GM19099 (cell line): ENCODE measurements around the gene CNDP1.

ENCODE experiments used
- POLR2A ChIP-seq: IDR thresholded peaks from 3 replicates; pipeline ENCODE4 v1.6.1; 2011; ENCODE audit warnings: low read depth; ENCODE audit not compliant: insufficient read length; ENCODE audit errors: extremely low read depth

CNDP1 gene

GRCh38 chr18:74512321-74513053 is 21.8 kb upstream of the CNDP1 start:
- TF ChIP-seq POLR2A, result no peak

GRCh38 chr18:74513149-74513882 is 21.0 kb upstream of the CNDP1 start:
- TF ChIP-seq POLR2A, result no peak

DNA sequence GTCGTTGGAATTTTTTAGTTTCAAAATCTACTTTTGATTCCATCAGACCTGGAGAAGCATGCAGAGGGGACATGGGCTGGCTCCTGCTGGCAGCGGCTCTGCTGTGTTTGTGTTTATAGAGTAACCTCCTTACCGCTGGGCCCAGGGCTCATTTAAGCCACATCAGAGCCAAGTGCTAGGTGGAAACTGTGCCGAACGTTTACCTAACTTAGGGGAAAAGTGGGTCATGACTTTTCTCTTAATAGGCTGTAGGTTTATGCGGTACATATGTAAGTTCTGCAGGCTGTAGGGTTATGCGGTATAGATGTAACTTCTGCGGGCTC is 20.5 kb upstream of the CNDP1 start:
- no peak for TF ChIP-seq POLR2A

DNA sequence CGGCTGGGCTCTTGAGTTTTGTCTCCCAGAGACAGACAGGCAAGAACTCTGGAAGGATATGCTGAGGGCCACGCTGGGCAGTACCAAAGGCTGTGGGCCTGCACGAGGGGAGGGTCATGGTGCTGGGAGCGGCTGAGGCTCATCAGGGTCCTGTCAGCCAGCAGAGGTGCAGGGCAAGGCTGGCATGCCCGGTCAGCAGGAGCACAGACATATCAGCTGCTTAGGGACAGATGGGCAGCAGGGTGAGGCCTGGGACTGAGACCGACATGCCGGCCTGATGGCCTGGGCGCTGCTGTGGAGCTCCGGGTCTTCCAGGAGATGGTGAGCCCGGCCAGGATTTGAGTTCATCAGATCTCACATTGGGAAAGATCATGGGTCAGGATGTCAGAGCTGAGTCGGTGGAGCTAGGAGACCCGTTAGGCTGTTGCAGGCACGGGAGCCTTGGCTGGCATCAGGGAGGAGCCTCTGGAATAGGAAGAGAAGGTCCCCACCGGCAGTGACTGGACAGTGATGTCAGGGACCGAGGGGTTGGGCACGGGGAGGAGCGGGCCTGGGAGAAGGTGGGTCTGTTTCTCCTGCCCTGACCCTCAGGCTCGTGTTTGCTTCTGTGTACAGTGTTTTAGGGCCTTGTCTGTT is 19.3 kb upstream of the CNDP1 start:
- TF ChIP-seq POLR2A, result no peak

- no peak for TF ChIP-seq POLR2A
Measured at GRCh38 chr18:74515620-74516231, 18.6 kb upstream of the CNDP1 start.

GRCh38 chr18:74516271-74517235 is 17.7 kb upstream of the CNDP1 start:
- no peak for TF ChIP-seq POLR2A

- no peak for TF ChIP-seq POLR2A
Measured at GRCh38 chr18:74517236-74517630, 17.1 kb upstream of the CNDP1 start.

DNA sequence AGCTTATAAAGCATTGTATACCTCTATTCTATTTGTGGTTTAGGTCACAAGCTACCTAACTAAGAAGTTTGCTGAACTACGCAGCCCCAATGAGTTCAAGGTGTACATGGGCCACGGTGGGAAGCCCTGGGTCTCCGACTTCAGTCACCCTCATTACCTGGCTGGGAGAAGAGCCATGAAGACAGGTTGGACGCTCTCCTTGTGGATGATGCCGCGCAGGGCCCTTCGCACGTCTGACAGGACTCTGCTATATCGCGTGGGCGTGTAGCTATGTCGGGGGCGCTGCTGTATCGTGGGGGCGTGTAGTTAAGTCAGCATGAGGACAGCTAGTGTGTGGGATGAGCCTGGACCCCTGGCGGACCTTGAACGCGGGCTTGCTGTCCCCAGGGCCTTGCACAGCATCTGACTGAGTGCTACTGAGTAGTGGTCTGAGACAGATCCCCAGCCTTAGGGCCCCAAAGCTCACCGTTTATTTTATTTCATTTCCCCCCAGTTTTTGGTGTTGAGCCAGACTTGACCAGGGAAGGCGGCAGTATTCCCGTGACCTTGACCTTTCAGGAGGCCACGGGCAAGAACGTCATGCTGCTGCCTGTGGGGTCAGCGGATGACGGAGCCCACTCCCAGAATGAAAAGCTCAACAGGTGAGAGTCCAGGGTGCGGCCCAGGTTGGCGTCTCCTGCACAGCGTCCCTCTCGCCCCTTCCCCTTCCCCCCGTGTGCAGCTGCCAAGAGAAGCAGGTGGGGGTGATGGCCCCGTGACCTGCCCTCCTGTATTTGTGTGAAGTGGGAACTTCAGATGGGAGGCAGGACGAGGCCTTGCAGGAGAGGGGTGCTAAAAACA is 15.6 kb upstream of the CNDP1 start:
- TF ChIP-seq POLR2A, result no peak

- TF ChIP-seq POLR2A, result no peak
Measured at GRCh38 chr18:74519320-74520095, 14.8 kb upstream of the CNDP1 start.

DNA sequence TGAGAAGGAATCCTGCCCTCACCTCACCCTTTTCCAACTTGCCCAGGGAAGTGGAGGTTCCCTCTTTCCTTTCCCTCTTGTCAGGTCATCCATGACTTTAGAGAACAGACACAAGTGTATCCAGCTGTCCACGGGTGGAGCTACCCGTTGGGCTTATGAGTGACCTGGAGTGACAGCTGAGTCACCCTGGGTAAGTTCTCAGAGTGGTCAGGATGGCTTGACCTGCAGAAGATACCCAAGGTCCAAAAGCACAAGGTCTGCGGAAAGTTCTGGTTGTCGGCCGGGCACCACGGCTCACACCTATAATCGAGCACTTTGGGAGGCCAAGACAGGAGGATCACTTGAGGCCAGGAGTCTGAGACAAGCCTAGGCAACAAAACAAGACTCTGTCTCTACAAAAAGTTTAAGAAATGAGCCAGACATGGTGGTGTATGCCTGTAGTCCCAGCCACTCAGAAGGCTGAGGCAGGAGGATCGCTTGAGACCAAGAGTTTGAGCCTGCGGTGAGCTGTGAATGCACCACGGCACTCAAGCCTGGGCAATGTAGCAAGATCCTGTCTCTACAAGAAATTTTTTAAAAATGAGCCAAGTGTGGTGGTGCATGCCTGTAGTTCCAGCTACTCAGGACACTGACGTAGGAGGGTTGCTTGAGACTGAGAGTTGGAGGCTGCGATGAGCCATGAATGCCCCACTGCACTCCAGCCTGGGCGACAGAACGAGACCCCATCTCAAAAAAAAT is 14.0 kb upstream of the CNDP1 start:
- TF ChIP-seq POLR2A, result no peak

DNA sequence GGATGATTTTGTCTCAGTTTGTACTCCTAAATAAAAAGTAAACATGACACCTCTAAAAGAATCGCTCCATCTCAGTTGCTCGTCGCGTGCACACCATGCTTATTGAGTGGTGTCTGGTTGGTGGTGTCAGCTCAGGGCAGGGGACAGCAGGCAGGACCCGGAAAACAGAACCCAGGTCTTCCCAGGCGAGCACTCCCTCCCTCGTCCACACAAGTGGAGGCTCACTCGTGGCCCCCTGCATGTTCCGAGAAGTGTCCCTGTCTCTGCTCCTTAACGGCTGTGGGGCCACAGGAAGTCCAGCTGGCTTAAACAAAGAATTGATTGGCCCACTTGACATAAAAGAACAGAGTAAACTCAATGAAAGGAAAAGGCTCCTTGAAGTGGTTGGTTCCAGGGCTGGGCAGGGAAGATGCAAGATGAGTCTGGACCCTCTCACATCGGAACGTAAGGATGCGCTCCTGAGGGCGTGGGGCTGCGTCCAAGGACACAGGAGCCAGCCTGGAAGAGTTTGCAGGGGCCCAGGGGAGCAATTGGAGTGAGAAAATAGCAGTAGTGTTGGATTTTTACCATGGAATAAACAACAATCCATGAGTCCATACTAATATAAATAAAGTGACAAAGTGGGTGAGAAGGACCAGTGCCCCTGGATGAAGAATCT is 13.1 kb upstream of the CNDP1 start:
- TF ChIP-seq POLR2A, result no peak
